HEK293T (cell line): ENCODE results near the gene CABP7.
A peak's percentile ranks its signal among the peaks of the same experiment; 100 is the strongest.

Source experiments
- CTCF ChIA-PET: fragments of 350-600 bp; formaldehyde crosslinking; extraction: SDS; loops from one replicate; lab custom pipeline; 2021; ENCODE audit warnings: antibody characterized with exemption, inconsistent platforms; lab: Yijun Ruan, JAX
- POLR2A ChIA-PET: fragments of 350-600 bp; formaldehyde crosslinking; extraction: SDS; loops from one replicate; lab custom pipeline; 2020; ENCODE audit warnings: antibody characterized with exemption, inconsistent platforms; lab: Yijun Ruan, JAX
- DNase-seq: peaks from one replicate; pipeline ENCODE4 v3.0.0; 2012; ENCODE audit warnings: mixed read lengths; ENCODE audit errors: extremely low spot score
- ARNT ChIP-seq: fragments of 450-650 bp; IDR thresholded peaks from 2 replicates; pipeline ENCODE4 v1.6.1; 2017; ENCODE audit warnings: mild to moderate bottlenecking
- BHLHE40 ChIP-seq: fragments of 450-650 bp; IDR thresholded peaks from 2 replicates; pipeline ENCODE4 v1.6.1; 2016; ENCODE audit warnings: mild to moderate bottlenecking, moderate library complexity, borderline replicate concordance
- CTBP1 ChIP-seq: fragments of 450-650 bp; IDR thresholded peaks from 2 replicates; pipeline ENCODE4 v1.6.1; 2016; ENCODE audit warnings: borderline replicate concordance
- ELF4 ChIP-seq: fragments of 450-650 bp; IDR thresholded peaks from 2 replicates; pipeline ENCODE4 v1.6.1; 2017; ENCODE audit warnings: antibody characterized with exemption
- FOXA1 ChIP-seq: fragments of 450-650 bp; IDR thresholded peaks from 2 replicates; pipeline ENCODE4 v1.6.1; 2016; ENCODE audit warnings: mild to moderate bottlenecking
- FOXK2 ChIP-seq: fragments of 450-650 bp; IDR thresholded peaks from 2 replicates; pipeline ENCODE4 v1.6.1; 2016; ENCODE audit warnings: mild to moderate bottlenecking
- FOXM1 ChIP-seq: fragments of 450-650 bp; IDR thresholded peaks from 2 replicates; pipeline ENCODE4 v1.6.1; 2017; ENCODE audit warnings: mild to moderate bottlenecking, borderline replicate concordance
- HDGF ChIP-seq: fragments of 450-650 bp; IDR thresholded peaks from 2 replicates; pipeline ENCODE4 v1.6.1; 2017; ENCODE audit warnings: antibody characterized with exemption, borderline replicate concordance
- L3MBTL2 ChIP-seq: fragments of 450-650 bp; conservative IDR thresholded peaks from 2 replicates; pipeline ENCODE4 v1.6.1; 2016; ENCODE audit warnings: mild to moderate bottlenecking
- LEF1 ChIP-seq: fragments of 450-650 bp; IDR thresholded peaks from 2 replicates; pipeline ENCODE4 v1.6.1; 2017; ENCODE audit warnings: mild to moderate bottlenecking, borderline replicate concordance
- NFRKB ChIP-seq: fragments of 450-650 bp; IDR thresholded peaks from 2 replicates; pipeline ENCODE4 v1.6.1; 2016; ENCODE audit warnings: mild to moderate bottlenecking, moderate library complexity
- SP1 ChIP-seq: fragments of 450-650 bp; IDR thresholded peaks from 2 replicates; pipeline ENCODE4 v1.6.1; 2017
- SUZ12 ChIP-seq: fragments of 450-650 bp; IDR thresholded peaks from 2 replicates; pipeline ENCODE4 v1.6.1; 2016; ENCODE audit warnings: mild to moderate bottlenecking
- TARDBP ChIP-seq: fragments of 450-650 bp; IDR thresholded peaks from 2 replicates; pipeline ENCODE4 v1.6.1; 2016
- ZNF384 ChIP-seq: fragments of 450-650 bp; IDR thresholded peaks from 2 replicates; pipeline ENCODE4 v1.6.1; 2016
- TF ChIP-seq, protein P1 (sequence below): fragments of 450-650 bp; IDR thresholded peaks from 2 replicates; pipeline ENCODE4 v1.6.1; 2016

Gene CABP7

DNA sequence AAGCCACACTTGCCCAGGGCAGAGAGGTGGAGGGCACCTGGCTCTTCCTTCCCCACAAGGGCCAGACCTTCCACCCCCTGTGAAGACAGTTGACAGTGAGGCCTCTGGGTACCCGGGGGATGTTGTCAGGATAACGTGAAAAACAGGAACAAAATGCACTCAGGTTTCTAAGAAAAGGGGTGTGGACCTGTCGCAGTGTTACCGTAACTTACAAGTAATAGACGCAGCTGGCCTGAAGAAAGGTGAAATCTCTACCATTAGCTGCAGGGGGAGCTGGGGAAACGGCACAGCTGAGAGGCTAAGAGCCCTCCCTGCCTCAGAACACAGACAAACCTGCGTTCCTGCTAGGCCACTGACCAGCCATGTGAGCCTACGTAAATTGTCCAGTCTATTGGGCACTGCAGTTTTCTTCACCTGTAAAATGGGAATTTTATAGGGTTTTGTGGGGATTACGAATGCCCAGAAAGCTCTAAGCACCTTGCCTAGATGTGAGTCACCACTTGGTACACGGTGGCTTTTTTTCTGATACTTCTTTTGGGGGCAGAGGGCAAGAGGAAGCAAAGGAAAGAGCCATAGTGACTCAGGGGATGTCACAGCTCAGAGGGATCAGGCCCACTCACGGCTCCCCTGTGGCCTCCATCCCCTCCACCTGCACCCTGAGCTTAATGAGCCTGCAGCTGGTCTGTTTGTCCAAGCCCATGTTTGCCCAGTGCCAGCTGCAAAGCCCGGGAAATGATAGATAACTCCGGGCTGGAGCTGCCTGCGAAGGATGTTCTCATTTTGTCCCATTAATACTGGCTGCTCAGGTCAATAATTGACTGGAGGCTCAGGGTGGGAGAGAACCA is 18.4 kb upstream of the CABP7 start:
- TF ChIP-seq, protein P1, sequence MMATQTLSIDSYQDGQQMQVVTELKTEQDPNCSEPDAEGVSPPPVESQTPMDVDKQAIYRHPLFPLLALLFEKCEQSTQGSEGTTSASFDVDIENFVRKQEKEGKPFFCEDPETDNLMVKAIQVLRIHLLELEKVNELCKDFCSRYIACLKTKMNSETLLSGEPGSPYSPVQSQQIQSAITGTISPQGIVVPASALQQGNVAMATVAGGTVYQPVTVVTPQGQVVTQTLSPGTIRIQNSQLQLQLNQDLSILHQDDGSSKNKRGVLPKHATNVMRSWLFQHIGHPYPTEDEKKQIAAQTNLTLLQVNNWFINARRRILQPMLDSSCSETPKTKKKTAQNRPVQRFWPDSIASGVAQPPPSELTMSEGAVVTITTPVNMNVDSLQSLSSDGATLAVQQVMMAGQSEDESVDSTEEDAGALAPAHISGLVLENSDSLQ: no peak
- TF ChIP-seq HDGF: no peak
- TF ChIP-seq FOXA1: no peak
- TF ChIP-seq CTBP1: no peak
- no peak for TF ChIP-seq FOXM1
- TF ChIP-seq SP1: no peak
- TF ChIP-seq ZNF384: no peak
- TF ChIP-seq SUZ12: no peak
- TF ChIP-seq LEF1: no peak
- no peak for TF ChIP-seq BHLHE40
- TF ChIP-seq L3MBTL2: no peak
- TF ChIP-seq NFRKB: no peak
- TF ChIP-seq ELF4: no peak
- TF ChIP-seq TARDBP: no peak
- DNase-seq: peak; percentile 54
- ChIA-PET CTCF (interaction anchor here (0.6 to 2.7 kb wide), 2 partner anchors 12 to 363 kb away, joined by 3 to 14 read pairs; no protein-coding TSS in a partner anchor), POLR2A (interaction anchor here (0.6 to 1.1 kb wide), 2 partner anchors 12 to 172 kb away, joined by 3 to 5 read pairs; no protein-coding TSS in a partner anchor)

DNA sequence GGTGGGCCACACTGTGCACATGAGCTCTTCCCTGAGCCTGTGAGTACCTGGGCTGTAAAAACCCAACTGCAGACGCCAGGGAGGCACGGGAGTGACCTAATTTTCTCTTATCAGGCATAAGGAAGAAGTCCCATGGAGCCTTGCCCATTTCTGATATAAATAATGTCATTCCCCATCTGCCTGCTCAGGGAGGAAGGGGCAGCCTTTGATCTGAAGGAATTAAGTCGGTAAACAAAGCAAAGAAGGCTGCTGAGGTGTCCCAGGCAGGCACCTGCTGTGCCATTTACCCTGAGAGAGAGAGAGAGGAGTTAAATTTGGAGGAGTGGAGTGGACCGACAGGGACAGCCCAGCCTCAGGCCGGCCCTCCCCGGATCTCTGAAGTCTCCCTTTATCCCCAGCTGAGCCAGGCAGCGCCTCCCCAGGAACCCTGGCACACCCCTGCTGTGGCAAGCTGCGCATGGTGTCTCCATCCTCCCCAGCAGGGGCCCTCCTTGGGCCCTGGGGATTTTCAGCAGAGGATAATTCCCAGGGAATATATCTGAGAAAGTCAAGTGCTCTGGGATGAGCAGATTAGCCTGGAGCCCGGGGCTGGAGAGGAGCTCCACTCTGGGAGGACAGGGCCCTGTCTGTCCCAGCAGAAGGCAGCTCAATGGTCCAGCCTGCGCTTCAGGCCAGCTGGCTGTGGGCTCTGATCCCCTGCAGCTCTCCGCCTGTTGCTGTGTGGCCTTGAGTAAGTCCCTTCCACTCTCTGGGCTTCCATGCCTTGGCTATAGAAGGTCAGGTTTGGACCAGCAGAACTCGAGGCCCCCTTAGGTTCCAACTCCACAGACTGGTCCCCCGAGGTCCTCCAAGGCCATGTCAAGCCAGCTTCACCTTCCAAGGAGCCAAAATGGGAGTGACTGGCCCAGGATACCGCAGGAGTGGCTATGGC is 17.5 kb upstream of the CABP7 start:
- ChIA-PET CTCF (interaction anchor here (0.6 to 2.7 kb wide), 3 partner anchors 13 to 362 kb away, joined by 3 to 14 read pairs (median 6); no protein-coding TSS in a partner anchor), POLR2A (interaction anchor here (0.6 kb wide), 1 partner anchor 172 kb away, joined by 5 read pairs; no protein-coding TSS in a partner anchor)
- TF ChIP-seq ELF4: no peak
- no peak for DNase-seq

DNA sequence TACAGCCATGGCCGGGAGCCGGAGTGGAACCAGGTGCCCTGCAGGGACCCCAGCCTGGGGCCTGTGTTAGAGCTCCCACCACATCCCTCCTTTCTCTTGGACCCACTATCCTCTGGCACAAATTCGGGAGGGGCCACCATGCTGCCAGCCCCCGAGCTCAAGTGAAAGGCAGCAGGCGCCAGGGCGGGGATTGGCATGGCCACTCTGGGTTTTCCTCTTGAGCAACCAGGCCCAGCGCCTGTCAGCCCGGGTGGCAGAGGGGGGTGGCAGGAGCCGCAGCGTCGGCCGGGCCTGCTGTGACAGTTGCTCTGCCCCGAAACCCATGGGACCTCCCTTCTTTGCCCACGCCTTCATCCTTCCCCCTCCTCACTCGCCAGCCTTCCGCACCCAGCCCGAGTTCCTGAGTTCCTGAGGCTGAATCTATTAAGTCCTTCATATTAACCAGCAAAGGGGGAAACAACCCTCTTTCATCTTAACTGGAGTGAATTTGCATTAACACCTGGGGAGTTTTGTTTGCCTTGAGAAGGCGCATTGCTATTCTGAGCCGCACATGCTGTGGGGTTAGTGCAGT is 16.8 kb upstream of the CABP7 start:
- CTCF ChIA-PET: interaction anchor here (0.6 to 2.7 kb wide), 2 partner anchors 14 kb away, joined by 6 to 14 read pairs; no protein-coding TSS in a partner anchor
- TF ChIP-seq SP1 (no peak), FOXA1 (no peak), NFRKB (no peak), FOXM1 (no peak), SUZ12 (no peak), L3MBTL2 (no peak)
- no peak for DNase-seq
- POLR2A ChIA-PET: no interaction called here

DNA sequence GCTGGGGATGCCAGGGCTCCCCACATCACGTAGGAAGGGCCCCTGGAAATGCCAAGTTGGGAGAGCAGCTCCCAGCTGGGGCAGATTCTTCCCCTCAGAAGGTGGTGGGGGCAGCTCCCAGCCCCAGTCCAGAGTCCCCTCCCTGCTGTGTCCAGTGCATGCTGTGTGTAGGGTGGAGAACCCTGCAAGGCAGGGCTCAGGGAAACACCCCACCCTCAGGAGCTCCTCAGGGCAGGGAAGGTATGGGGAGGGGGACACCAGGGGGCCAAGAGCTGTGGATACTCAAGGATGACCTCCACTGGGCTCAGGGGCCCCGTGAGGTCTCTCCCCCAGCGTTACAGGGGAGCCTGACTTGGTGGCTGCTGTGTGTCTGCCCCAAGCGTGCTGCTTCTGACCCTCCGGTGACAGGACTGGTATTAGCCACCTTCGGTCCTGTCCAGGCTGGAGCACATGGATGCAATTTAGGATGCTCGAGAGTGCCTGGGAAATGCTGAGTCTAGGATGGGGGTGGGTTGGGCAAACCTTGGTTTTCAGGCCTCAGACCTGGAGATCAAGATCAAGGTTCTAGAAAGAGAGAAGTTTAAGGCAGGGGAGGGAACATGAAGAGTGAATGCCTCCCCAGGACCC is 16.1 kb upstream of the CABP7 start:
- TF ChIP-seq, protein P1: no peak
- TF ChIP-seq SUZ12 (no peak), FOXK2 (no peak), SP1 (no peak)
- CTCF ChIA-PET: no interaction called here
- POLR2A ChIA-PET: no interaction called here
- no peak for DNase-seq

DNA sequence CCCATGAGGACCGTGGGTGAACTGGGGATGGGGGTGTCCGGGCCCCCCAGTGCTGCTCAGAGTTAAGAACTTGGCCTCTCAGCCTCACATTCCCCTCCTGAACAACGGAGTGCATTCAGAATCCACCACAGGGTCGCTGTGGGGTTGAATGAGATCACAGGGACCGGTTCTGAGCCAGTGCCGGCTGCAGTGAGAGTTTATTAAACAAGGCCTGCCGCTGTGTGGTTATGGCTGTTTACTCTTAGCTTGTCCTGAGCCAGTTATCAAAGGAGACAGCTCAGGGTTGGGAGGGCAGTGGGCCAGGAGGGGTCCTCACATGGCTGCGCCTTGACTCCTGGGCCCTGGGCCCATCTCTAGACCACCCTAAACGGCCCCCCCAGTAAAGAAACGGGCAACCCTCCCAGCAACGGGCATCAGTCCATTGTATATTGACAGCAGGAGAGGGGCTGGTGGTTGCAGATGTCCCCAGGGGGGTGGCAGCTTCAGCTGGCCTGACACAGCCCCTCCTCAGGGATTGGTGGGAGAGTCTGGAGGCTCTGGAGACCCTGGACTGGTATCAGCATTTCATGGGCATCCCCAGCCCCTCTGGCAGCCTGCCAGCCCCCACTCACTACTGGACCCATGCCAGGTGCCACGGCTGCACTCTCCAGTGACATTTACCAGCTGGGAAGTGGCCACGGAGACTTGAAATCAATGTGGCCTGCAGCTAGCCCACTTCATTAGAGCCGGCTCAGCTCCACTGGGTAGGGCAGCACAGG is 15.1 kb upstream of the CABP7 start:
- POLR2A ChIA-PET: no interaction called here
- TF ChIP-seq ELF4: no peak
- TF ChIP-seq BHLHE40: no peak
- TF ChIP-seq NFRKB: no peak
- TF ChIP-seq SUZ12: no peak
- TF ChIP-seq FOXA1: no peak
- no peak for TF ChIP-seq TARDBP
- no peak for TF ChIP-seq FOXM1
- TF ChIP-seq HDGF: no peak
- TF ChIP-seq, protein P1: no peak
- no peak for TF ChIP-seq ARNT
- CTCF ChIA-PET: interaction anchor here (0.6 to 1.4 kb wide), 2 partner anchors 14 to 16 kb away, joined by 3 to 5 read pairs; no protein-coding TSS in a partner anchor
- DNase-seq: no peak
